Spleen (tissue), 11 donors: ENCODE measurements around the gene BFAR. TPM values are rescaled to one million over a fixed set of nuclear protein-coding genes. Genes with fewer than 3 reads are reported as not detected.
A peak's percentile ranks its signal among the peaks of the same experiment; 100 is the strongest.
"Not testable (repeated sequence)": the region's sequence is repeated elsewhere in the genome, so short reads cannot be mapped to it uniquely, and the experiment has no call there.

ENCODE experiments used
- DNase-seq: peaks from one replicate; pipeline ENCODE4 v3.0.0-alpha.2; 2020
- H3K27ac ChIP-seq, 8 donors: fragments of 200-600 bp; sonication (generic) in 7 of 8; 1 replicate in 4 of 8; 2 replicates in 4 of 8; pipeline versions ENCODE4 v1.5.0 to v1.8.0; 2016 to 2021; ENCODE audit warnings: inconsistent platforms in 4 of 8, mild to moderate bottlenecking in 4 of 8, moderate library complexity in 1 of 8
- H3K27me3 ChIP-seq, 7 donors: fragments of 200-600 bp; sonication (generic) in 6 of 7; replicated peaks in 1 of 7; 1 replicate in 4 of 7; 2 replicates in 3 of 7; pipeline versions ENCODE4 v1.5.0 to v1.8.0; 2016 to 2021; ENCODE audit warnings: inconsistent platforms in 3 of 7, mild to moderate bottlenecking in 1 of 7
- H3K36me3 ChIP-seq, 6 donors: fragments of 200-600 bp; sonication (generic) in 5 of 6; 1 replicate in 4 of 6; 2 replicates in 2 of 6; pipeline versions ENCODE4 v1.5.0 to v1.8.0; 2016 to 2021; ENCODE audit warnings: inconsistent platforms in 2 of 6
- H3K4me1 ChIP-seq, 6 donors: fragments of 200-600 bp; sonication (generic) in 5 of 6; 1 replicate in 3 of 6; 2 replicates in 3 of 6; pipeline versions ENCODE4 v1.5.0 to v1.8.0; 2016 to 2021; ENCODE audit warnings: inconsistent platforms in 3 of 6
- H3K4me3 ChIP-seq, 8 donors: fragments of 200-600 bp; sonication (generic) in 7 of 8; 1 replicate in 4 of 8; 2 replicates in 4 of 8; pipeline versions ENCODE4 v1.5.0 to v1.8.0; 2016 to 2021; ENCODE audit warnings: inconsistent platforms in 4 of 8, mild to moderate bottlenecking in 4 of 8, moderate library complexity in 2 of 8
- H3K9me3 ChIP-seq, 8 donors: fragments of 200-600 bp; sonication (generic) in 7 of 8; 1 replicate in 4 of 8; 2 replicates in 4 of 8; pipeline versions ENCODE4 v1.5.0 to v1.8.0; 2016 to 2021; ENCODE audit warnings: inconsistent platforms in 4 of 8
- CTCF ChIP-seq, 11 experiments: fragments of 200-600 bp in 7 of 11; fragments of 450-650 bp in 4 of 11; sonication (generic) in 4 of 11; IDR thresholded peaks in 8 of 11; conservative IDR thresholded peaks in 3 of 11; 1 replicate in 7 of 11; 2 replicates in 4 of 11; pipeline versions ENCODE4 v1.4.0 to v1.8.0; 2016 to 2021; ENCODE audit warnings: antibody characterized with exemption in 11 of 11, inconsistent platforms in 4 of 11, mild to moderate bottlenecking in 1 of 11
- POLR2A ChIP-seq, 3 donors: fragments of 450-650 bp; IDR thresholded peaks; one replicate each; pipeline ENCODE4 v1.5.1; 2017; ENCODE audit warnings: antibody characterized with exemption in 3 of 3, mild to moderate bottlenecking in 1 of 3
- POLR2AphosphoS5 ChIP-seq, 3 donors: sonication (generic); formaldehyde crosslinking; IDR thresholded peaks; one replicate each; pipeline ENCODE4 v1.5.1; 2017; ENCODE audit warnings: antibody characterized with exemption in 3 of 3
- WGBS, 5 donors: extraction: QIAGEN DNeasy Blood & Tissue Kit in 3 of 5; methylation state at CpG; one replicate each; pipeline versions ENCODE4 v1.1.5 to v1.1.7; 2013 to 2018; 5-methylcytosine and 5-hydroxymethylcytosine counted together
- intact Hi-C: fragments of 100-400 bp; cut with DNase I; formaldehyde crosslinking; loops from one replicate; pipeline ENCODE4 v1.15.0; 2023; ENCODE audit warnings: low total_unique reads
- polyA plus RNA-seq, 3 donors: library from polyadenylated mRNA; stranded (reverse); fragments of 200-250 nt; gene quantifications; one replicate each; pipeline ENCODE4 v1.2.1, GENCODE V29; 2013
- total RNA-seq, 7 donors: library from RNA; depleted of rRNA in 3 of 7; stranded (reverse); fragments of >200 nt in 3 of 7; fragmentation: NEBNext Ultra II Directional in 4 of 7; extraction: Animal tissue kit (Norgen Biotek cat#: 25700) in 4 of 7; gene quantifications; one replicate each; pipeline versions ENCODE4 v1.1.0 to v1.2.1, GENCODE V29; 2016 to 2021
- donor health status: healthy with polysubstance abuse.
- donor health status: DM: no; HTN: no; CAD: no; lungs with moderate emphysema.
- donor health status: DM: no; HTN: no; CAD: no.
- donor health status: Bipolar disorder and iron deficiency.
- donor health status: healthy.
- donor health status: DM: no; HTN: no; CAD: no.
- donor health status: DM: yes; HTN: yes; CAD: no.

BFAR gene
- total and polyA plus RNA-seq, 10 donors: 24.6 to 68.7 (median 55.3) TPM

GRCh38 chr16:14629612-14629918, 3.2 kb upstream of the BFAR start:
- DNase-seq: no peak
- intact Hi-C loops: no loop called here
- Histone ChIP-seq H3K27ac (peak overlapping the region; percentile 81 to 99 (median 95)), H3K36me3 (peaks cover 0 to 38% (median 33%) of the 10 kb centered on the region in 6 donors), H3K9me3 (no peaks in the 10 kb centered on the region), H3K27me3 (no peaks in the 10 kb centered on the region), H3K4me3 (peak overlapping the region; percentile 66 to 93 (median 78)), H3K4me1 (peaks cover 22 to 71% (median 59%) of the 10 kb centered on the region in 6 donors)
- WGBS, 5 donors: 0 to 3% (median 2%) methylated on average over 17 of the region's 17 CpGs
- TF ChIP-seq POLR2A (IDR thresholded peaks at IDR 0.05) (no peak), POLR2AphosphoS5 (IDR thresholded peaks at IDR 0.05) (no peak), CTCF (IDR thresholded peaks at IDR 0.05 in 8 of 11, conservative IDR thresholded peaks at IDR 0.05 in 3 of 11) (no peak)

GRCh38 chr16:14629919-14630619, 2.7 kb upstream of the BFAR start, which contains the start of gene PARN:
Gene PARN, minus strand, starts transcription at chr16:14630260. Its CDS starts 135 bp downstream, at chr16:14630125.
- peaks cover 0 to 33% (median 28%) of the 10 kb centered on the region in 6 donors for H3K36me3 ChIP-seq
- H3K27me3 ChIP-seq: no peaks in the 10 kb centered on the region
- WGBS, 5 donors: 1 to 2% (median 1%) methylated on average over 26 to 51 of the region's 51 CpGs
- TF ChIP-seq POLR2A (IDR thresholded peaks at IDR 0.05) (peak; percentile 68 to 89 (median 77)), CTCF (IDR thresholded peaks at IDR 0.05 in 8 of 11, conservative IDR thresholded peaks at IDR 0.05 in 3 of 11) (peak in 2 of 11 experiments; percentile 17 to 36), POLR2AphosphoS5 (IDR thresholded peaks at IDR 0.05) (peak; percentile 99)
- peak within 1 kb of the TSS; percentile 66 to 93 (median 78) for H3K4me3 ChIP-seq
- peak within 1 kb of the TSS; percentile 81 to 99 (median 95) for H3K27ac ChIP-seq
- no peaks in the 10 kb centered on the region for H3K9me3 ChIP-seq
- peak; percentile 99 for DNase-seq
- intact Hi-C loops: no loop called here
- peaks cover 22 to 76% (median 64%) of the 10 kb centered on the region in 6 donors for H3K4me1 ChIP-seq

GRCh38 chr16:14630620-14631330, 2.0 kb upstream of the BFAR start:
- H3K27me3 ChIP-seq, intact Hi-C loops, H3K9me3 ChIP-seq: not testable (repeated sequence)
- 85 to 87% (median 86%) methylated on average over 29 of the region's 29 CpGs for WGBS, 5 donors
- Histone ChIP-seq H3K36me3 (peaks cover 0 to 26% (median 21%) of the 10 kb centered on the region in 6 donors), H3K4me3 (peak overlapping the region in 5 of 8 donors; percentile 68 to 93 (median 79)), H3K4me1 (peaks cover 22 to 83% (median 71%) of the 10 kb centered on the region in 6 donors), H3K27ac (peak overlapping the region; percentile 81 to 99 (median 95))
- peak; percentile 82 for DNase-seq

GRCh38 chr16:14634389-14634725, 1.6 kb downstream of the BFAR start:
- Histone ChIP-seq H3K36me3 (peaks cover 0 to 24% (median 12%) of the 10 kb centered on the region in 6 donors), H3K4me1 (peaks cover 15 to 87% (median 72%) of the 10 kb centered on the region in 6 donors), H3K27me3 (no peaks in the 10 kb centered on the region), H3K27ac (peak overlapping the region in 3 of 8 donors; percentile 94 to 98 (median 97)), H3K9me3 (no peaks in the 10 kb centered on the region), H3K4me3 (peak overlapping the region in 5 of 8 donors; percentile 80 to 97 (median 92))
- TF ChIP-seq CTCF (IDR thresholded peaks at IDR 0.05 in 8 of 11, conservative IDR thresholded peaks at IDR 0.05 in 3 of 11): no peak
- TF ChIP-seq POLR2A (IDR thresholded peaks at IDR 0.05): no peak
- TF ChIP-seq POLR2AphosphoS5 (IDR thresholded peaks at IDR 0.05): no peak
- intact Hi-C loops: no loop called here
- 73 to 86% (median 76%) methylated on average over 7 of the region's 7 CpGs for WGBS, 5 donors
- DNase-seq: peak; percentile 72
